NCI-H187 treated with DMSO at 0.1 percent for 48 hours (cell line): ENCODE data around the gene EDARADD.

Experiments used
- DNase-seq: peaks from one replicate; lab custom pipeline; 2025; lab: John Stamatoyannopoulos, UW

EDARADD gene

DNA sequence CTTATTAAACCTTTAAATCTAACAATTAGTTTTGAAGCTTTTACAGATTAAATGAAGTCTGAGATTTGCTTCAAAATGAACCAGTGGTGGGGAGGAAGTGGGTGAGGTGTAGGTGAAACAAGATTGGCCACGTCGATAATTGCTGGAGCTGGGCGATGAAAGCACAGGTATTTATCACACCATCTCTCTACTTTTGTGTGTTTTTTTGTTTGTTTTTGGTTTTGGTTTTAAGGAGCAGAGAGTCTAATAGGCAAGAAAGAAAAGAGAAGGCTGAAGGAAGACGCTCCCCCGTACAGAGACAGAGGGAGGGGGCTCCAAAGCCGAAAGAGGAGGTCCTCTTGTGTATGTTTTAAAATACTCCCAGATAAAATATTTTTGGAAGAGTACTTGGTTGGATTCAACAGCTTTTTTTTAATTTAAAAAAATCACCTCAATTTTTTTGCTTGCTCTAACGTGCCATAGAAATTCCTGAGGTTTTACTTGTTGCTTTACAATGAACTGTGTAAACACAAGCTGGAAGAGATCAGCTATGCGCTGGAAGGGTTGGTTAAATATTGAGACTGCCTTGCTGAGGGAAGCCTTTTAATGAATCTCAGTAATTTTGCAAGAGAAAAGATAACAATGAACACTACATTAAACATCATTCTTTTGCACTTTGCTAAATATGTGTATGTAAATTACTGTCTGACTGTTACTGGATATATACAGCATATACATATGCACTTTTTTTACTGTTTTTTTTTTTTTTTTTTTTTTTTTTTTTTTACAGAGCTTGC is 123.0 kb downstream of the EDARADD start:
- DNase-seq, result no peak

- DNase-seq, result no peak
These were observed 124.2 kb downstream of the EDARADD start for GRCh38 chr1:236518322-236518721.

DNA sequence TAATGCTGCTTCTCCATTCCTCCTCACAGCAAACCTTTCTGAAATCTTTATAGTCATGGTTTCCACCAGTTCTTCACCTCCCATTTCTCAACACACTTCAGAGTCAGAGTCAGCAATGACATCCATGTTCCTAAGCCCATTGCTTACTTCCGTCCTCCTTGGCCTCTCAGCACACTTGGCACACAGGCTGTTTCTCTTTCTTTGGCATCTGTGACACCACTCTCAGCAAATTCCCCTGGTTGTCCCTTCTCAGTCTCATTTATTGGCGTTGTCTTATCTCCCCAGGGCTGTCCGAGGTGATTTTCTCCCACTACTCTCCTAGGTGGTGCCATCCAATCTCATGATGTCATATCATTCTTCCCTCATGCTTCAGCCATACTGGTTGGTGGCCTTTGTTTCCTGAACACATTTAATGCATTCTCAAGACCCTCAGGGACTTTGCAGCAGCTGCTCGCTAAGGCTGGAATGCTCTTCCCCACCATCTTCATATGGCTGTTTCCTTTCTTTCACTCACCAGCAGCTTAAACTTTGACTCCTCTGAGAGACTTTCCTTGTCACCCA is 126.4 kb downstream of the EDARADD start:
- DNase-seq, result no peak

DNA sequence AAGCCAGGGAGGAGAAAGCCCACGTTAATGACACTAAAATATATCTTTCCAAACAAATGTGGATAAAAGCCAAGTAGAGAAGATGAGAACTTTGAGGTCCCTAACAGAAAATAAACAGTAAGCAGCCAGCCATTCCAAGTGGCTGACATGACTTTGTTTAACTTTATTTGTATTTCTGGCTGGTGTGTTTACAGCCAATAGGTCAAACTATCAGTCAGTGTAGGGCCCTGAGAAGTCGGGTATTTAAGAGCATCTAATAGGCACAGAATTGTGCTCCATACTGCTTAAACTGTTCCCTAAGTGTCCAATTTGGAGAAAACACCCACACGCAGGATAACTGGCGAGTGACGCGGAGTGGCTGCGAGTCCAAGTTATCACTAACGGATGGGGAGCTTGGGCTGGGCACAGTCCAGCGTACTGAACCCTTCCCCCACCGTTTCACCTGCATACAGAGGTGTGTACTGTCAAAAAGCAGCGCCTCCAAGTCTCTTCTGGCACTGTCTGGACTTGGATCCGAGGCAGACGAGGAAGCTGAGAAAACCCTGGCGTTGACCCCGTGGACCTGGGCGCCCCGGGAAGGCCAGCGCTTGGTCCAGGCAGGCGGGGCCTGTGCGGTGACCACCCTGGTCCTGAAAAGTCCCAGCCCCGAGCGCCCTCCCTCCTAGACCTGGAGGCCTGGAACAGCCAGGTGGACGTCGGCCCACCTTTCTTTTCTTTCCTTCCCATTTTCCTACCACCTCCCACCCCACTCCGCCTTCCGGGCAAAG is 129.0 kb downstream of the EDARADD start:
- no peak for DNase-seq

- no peak for DNase-seq
These were observed 129.6 kb downstream of the EDARADD start, which contains the start of gene LGALS8 for GRCh38 chr1:236523704-236524141. Gene LGALS8 (plus strand): TSS chr1:236523982. CDS start chr1:236526071, 2,089 bp downstream.

DNA sequence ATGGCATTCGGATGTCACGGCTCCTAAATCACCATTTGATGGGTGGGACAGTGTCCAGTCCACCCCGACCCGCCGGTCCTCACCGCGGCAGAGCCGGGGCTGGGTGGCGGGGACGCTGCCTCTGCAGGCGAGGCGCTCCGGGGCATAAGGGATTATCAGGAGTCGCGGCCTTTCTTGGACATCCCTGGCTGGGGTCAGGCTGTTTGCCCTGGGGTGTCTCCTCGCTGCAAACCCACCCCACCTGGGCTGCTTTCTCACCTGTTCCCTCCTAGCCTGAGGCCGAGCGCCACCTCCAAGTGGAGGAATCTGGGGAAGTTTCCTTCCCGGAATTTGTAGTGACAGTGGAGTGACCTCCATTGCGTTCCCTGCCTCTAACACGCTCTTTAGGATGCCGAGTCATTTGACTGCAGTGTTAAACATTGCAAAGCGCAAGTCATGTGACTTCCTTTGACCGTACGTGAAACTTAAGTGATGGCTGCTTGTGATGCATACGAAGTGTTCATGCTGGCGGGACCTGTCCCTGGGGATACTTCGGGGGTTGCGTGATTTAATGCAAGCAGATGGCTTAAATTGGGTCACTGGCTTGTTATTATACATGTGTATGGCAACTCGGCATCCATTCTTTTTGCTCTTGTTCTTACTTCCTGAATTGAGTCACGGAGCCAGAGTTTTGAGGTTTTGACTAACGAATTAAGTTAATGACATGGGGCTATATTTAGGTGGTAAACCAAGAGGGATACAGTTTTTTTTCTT is 130.2 kb downstream of the EDARADD start:
- peak; percentile 14 for DNase-seq

GRCh38 chr1:236524895-236525184 is 130.8 kb downstream of the EDARADD start:
- no peak for DNase-seq

DNA sequence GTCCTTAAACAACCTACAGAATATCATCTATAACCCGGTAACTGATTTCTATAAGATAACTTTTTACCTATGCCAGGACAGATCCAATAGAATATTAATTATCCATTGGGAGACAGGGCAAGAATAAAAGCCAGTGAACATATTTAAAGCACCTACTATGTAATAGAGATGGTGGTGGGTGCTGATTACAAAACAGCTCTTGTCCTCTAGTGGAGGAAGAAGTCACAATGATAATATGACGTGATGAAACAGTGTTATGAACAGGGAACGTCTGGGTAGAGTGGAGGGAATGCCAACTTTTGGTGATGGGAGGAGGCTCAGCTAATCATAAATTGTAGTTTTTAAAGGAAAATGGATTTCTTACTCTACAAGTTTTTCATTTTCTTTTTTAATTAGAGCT is 132.0 kb downstream of the EDARADD start:
- no peak for DNase-seq

DNA sequence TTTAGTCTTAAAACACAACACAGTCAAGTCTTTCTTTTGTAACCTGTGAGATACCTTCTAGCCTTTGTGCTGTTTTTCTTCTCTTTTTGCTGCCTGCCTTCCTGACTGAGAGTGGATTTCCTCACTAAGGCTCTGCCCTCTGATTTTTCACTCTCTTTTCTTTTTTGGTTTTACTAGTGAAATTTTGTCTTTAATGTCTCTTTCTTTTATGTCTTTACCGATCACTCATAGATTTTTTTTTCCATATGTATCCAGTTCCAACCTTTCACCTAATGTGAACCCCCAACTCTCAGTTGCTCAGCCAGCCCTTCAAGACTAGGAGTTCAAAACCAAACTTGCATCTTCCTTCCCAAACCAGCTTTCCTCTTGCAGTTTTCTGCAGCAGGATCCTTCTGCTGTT is 136.2 kb downstream of the EDARADD start:
- no peak for DNase-seq

DNA sequence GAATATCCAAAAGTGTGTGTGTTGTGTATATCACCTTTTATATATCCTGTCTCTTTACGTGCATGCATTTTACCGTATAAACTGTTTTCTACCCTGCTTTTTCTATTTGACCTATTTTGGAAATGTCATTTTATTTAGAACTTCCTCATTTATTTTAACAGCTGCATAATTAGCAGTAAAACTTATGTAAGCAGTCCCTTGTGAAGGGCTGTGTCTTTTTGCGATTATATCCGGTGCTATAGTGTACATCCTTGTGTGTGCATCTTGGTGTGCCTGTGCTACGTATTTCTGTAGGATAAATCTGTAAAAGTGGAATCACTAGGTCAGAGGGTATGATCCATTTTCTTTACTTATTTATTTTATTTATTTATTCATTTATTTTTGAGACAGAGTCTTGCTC is 136.9 kb downstream of the EDARADD start:
- no peak for DNase-seq

DNA sequence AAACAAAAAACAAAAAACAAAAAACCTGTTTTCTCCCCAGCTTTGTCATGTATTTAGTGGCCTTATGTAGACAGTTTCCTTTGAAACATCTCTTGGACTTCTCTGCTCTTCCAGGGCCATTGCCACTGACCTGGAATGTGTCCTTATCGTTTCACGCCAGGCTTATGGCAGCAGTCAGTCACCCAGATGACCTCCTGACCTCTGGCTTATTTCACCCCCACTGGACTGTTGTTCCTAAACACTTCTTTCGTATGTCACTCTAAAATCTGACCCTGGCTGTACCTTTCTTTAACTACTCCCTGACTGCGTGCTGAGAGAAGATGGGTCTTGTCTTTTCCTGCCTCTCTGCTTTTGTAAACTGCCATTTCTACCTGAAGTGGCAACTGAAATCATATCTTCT is 138.8 kb downstream of the EDARADD start:
- DNase-seq, result no peak

DNA sequence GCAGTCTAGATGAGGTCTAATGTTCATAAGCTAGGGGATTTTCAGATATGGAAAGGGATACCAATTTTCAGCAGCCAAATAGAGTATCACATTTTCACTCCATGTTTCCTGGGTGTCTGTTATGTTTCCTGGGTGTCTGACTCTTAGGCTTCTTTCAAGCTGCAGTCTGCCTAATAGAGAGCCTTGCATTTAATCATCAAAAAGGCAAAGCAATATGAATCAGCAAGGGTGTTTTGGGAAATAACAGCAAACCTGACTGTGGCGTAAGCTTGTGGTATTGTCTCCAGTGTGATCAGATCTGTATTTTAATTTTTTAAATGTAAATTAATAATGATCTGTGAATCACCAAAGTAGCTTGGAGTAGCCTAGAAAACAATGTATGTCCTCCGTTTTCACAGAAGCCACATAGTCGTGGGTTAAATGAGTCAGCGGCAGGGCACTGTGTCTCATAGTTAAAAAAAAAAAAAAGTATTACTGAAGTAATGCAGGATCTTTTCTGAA is 140.1 kb downstream of the EDARADD start:
- no peak for DNase-seq
